NCI-H1436 treated with DMSO at 0.1 percent for 48 hours (cell line): ENCODE measurements around the gene KIDINS220.

Source experiments
- DNase-seq: peaks from one replicate; lab custom pipeline; 2025; lab: John Stamatoyannopoulos, UW

The KIDINS220 gene

DNA sequence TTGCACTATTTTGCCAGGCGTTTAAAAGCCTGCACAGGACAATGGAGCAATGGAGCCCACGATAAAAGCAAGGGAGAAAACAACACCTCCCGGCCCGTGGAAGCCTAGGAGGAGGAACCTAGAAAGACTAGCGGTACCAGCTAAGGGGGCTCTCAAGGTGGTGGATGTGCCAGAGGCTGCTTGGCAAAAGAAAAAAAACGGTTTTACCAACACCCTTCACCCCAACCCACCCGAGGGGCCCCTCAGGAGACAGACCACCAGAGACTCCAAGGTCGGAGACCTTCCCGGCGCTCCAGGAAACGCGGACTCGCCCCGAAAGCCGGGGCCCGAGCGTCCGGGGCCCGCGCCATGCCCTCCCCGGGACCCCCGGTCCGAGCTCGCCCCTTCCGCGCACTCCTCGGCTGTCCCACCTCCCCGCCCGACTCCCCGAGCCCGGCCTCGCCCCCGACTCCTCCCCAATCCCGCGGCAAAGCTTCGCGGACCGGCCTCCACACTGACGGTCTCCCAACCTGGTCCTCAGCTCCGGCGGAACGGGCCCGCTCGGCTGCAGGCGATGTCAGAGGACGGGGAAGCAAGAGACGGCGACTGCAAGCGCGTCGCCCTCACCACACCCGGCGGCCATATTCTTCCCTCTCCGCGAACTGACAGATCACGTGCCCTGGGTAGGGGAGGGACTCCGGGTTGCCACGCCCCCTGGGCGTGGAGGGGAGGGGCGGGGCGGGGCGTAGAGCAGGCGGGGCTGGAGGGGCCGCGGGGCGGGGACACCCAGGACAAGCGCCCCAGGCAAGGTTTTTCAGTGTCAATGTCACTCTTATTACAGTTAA lies at the start of gene KIDINS220:
KIDINS220 (minus strand) TSS at position 643 of the 824 bp plus-strand sequence. CDS start 10,520 bp downstream, outside the sequence.
- peak; percentile 43 for DNase-seq

- DNase-seq: no peak
Measured at GRCh38 chr2:8886876-8887275, 49.5 kb upstream of the KIDINS220 start.

GRCh38 chr2:8886202-8886518 lies 48.7 kb upstream of the KIDINS220 start:
- DNase-seq: no peak

DNA sequence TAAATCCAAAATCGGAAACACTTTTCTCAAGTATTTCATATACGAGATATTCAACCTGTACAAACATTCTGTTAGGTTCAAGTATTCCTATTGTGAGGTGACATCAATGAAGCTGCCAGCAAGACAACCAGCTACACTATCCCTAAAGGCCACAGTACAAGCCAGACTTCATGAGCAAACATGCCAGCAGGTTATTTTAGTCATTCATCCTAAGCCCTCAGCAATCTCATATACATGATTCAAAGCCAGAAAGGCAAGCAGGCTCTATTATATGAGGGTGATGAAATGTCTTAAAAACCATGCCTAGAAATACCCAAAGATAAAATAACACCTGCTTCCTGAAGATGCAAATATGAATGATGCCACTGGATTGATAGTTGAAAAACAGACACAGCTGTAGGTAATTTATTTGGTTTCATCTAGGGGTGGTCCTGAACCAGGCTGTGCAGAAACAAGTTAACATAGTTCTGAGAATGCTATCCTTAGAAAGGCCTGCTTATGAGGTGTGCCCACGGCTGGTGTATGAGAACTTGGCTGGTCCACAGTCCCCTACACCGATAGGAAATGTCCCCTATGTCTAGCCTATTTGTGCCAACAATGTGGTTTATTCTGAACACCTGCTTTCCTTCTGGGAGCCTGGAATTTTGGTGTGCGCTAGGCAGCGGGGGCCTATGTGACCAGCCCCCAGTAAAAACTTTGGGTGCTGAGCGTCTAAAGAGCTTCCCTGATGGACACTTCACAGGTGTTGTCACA lies 48.2 kb upstream of the KIDINS220 start:
- no peak for DNase-seq

DNA sequence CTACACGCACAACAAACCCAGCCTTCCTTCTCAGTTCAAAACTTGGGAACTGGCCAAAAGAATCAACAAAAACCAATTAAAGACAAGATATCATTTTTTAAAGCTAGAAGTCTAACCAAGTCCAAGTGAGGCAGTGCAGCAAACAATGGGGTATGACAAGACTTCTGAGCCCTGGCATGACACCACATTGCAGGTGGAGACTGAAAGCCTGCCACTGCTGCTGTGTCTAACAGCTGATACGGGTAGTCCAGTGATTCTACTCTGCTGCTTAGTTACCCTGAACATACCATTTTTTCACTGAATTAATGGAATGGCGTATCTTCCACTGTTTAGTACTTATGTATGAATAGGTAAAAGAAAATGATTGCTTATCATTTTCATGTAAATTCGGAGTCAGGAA lies 47.4 kb upstream of the KIDINS220 start:
- no peak for DNase-seq

- DNase-seq: no peak
Measured at GRCh38 chr2:8882094-8882493, 44.7 kb upstream of the KIDINS220 start.

- DNase-seq: no peak
Measured at GRCh38 chr2:8877894-8878293, 40.5 kb upstream of the KIDINS220 start.

DNA sequence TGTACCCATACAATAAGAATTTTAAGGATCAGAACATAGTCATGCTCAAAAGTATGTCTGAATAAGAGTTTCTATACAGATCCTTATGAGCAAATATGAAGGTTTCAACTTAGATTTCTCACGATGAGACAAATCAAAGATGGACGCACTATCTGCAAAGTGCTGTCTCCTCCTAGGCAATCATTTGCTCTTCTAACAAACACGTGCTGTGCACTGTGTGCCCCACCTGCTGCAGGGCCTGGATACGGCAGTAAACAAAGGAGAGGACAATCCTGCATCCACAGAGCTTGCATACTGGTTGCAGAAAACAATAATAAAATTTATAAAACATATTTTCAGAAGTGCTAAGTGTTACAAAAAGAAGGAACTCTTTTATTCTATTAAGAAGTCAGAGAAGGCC lies 39.9 kb upstream of the KIDINS220 start:
- DNase-seq: no peak

DNA sequence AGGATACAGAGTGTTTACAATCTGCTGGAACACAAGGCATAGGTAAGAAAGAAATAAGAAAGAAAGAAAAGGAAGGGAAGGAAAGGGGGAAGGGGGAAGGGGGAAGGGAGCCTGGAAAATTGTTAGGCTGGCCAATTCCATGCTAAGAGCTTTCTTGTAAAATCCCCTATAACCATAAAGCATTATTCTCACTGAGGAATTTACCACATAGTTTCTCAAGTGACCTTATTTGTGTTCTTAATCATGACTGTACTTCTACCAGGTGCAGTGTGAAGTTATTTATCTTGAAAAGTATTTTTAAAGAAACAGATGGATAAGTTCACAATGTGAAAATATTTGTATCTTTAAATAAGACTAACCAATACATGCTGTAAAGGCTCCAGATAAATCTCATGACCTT lies 39.2 kb upstream of the KIDINS220 start:
- no peak for DNase-seq

GRCh38 chr2:8872821-8873432 lies 35.5 kb upstream of the KIDINS220 start:
- no peak for DNase-seq

DNA sequence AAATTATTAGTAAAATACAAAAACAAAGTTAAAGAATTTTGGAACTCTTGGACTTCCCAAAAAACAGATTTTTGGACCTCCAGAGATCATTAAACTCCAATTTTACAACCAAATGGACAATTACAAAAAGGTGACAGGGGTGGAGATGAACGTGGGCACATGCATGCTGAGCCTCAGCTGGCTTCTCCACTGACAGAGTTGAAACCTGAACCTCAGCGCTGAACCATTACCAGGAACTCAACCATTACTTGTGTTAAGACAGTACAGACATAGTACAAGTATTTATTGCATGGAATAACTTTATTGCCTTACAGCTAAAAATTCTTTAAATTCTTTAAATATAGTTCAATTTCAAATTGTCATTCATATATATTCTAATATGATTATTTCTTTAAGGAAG lies 33.0 kb upstream of the KIDINS220 start:
- no peak for DNase-seq

GRCh38 chr2:8867363-8867762 lies 29.9 kb upstream of the KIDINS220 start:
- DNase-seq: no peak

GRCh38 chr2:8863331-8863953 lies 26.0 kb upstream of the KIDINS220 start:
- DNase-seq: no peak

- DNase-seq: no peak
Measured at GRCh38 chr2:8862230-8862629, 24.8 kb upstream of the KIDINS220 start.

- no peak for DNase-seq
Measured at GRCh38 chr2:8861797-8862196, 24.4 kb upstream of the KIDINS220 start.

GRCh38 chr2:8860239-8860638 lies 22.8 kb upstream of the KIDINS220 start:
- DNase-seq: no peak

DNA sequence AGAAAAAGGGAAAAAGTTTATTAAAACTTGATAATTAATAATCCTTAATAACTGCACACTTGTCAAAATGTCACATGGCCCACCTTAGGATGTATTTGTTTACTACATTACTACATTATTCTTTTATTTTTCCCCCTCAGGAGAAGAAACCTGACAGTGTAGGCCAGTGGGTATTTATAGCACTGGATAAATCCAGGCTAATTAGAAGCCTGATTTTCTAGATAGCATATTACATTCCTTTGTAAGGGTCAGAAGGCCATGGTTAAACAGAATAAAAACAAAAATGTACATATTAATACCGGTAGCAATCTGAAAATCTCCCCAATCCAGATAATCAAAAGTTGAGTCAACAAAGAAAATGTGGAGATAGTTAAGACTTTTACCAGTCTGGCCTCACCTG lies 21.5 kb upstream of the KIDINS220 start:
- DNase-seq: no peak

DNA sequence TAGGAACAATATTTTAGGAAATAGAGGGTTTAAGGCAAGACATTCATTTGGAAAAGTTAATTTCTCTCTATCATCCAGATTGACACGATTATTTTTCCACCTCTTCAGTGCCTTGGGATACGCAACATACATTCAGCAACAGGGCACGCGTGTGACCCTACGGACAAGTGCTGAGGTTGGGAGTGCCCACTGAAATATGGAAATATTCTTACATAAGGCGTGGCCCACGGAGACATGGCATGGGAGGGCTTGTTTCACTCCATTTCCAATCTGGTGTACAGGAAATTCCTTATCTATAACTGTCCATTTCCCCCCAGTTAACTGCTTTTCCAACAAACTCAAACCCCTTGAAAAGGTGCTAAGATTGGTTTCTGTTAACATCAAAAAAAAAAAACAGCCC lies 20.9 kb upstream of the KIDINS220 start:
- DNase-seq: no peak

DNA sequence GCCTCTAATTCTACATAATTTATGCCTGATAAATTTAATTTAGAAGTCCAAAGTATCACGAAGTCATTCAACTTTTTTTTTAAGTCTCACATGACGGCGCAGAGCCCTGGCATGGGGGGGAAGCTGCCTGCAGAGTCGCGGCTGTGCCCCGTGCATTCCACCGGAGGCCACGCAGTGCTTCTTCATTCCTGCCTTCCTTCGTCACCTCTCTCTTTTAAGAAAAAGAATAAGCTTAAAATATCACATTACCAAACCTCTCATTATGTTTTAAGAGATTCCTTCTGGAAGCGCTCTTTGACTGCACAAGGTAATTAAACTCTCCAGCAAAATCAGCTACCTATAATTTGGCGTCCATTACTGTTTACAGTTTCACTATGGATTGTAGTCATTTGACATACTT lies 20.3 kb upstream of the KIDINS220 start:
- no peak for DNase-seq

DNA sequence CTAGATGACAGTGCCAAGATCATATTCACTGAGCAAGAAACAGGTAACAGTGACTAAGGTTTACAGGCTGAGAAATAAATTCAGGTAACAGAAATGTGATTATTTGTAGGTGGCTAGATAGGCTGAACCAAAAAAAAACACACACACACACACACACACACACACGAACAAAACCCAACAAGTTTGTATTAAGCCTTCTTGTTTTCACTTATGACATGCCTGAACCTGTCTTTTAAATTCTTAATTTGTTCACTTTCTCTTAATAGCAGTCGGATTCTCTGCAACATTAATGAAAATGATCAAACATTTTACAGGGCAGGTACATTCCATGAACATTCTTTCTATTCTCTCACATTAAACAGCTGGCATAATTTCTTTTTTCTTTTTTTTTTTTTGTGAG lies 18.8 kb upstream of the KIDINS220 start:
- DNase-seq: no peak

GRCh38 chr2:8855010-8855409 lies 17.6 kb upstream of the KIDINS220 start:
- no peak for DNase-seq

DNA sequence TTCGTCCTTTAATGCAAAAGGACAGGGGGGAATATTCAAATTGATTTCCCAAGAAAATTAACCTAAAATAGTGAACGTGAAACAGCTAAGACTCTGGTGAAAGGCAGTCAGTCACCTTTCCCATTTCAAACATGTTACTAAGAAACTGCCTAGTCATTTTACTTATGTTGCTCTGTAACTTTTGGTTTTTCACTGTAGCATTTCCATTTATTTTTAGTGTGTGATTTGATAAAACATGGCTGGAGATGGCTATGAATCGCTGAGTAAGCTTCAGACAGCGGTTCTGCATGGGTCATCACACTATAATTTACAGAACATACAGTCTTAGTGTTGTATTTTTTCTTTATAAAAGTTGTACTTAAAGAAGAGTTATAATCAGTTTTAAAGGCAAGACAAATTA lies 16.0 kb upstream of the KIDINS220 start:
- DNase-seq: no peak
